ENCODE results near the gene E4F1. TPM values are rescaled to one million over a fixed set of nuclear protein-coding genes. Genes with fewer than 3 reads are reported as not detected.
"Not testable (repeated sequence)": the region's sequence is repeated elsewhere in the genome, so short reads cannot be mapped to it uniquely, and the experiment has no call there.

The E4F1 gene
- total RNA-seq, 4 donors from 2014 or later = 24.5 to 38.4 (median 27.0) TPM

GRCh38 chr16:2260250-2260649 is 36.9 kb downstream of the E4F1 start:
- TF ChIP-seq, protein P1, sequence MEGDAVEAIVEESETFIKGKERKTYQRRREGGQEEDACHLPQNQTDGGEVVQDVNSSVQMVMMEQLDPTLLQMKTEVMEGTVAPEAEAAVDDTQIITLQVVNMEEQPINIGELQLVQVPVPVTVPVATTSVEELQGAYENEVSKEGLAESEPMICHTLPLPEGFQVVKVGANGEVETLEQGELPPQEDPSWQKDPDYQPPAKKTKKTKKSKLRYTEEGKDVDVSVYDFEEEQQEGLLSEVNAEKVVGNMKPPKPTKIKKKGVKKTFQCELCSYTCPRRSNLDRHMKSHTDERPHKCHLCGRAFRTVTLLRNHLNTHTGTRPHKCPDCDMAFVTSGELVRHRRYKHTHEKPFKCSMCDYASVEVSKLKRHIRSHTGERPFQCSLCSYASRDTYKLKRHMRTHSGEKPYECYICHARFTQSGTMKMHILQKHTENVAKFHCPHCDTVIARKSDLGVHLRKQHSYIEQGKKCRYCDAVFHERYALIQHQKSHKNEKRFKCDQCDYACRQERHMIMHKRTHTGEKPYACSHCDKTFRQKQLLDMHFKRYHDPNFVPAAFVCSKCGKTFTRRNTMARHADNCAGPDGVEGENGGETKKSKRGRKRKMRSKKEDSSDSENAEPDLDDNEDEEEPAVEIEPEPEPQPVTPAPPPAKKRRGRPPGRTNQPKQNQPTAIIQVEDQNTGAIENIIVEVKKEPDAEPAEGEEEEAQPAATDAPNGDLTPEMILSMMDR (IDR thresholded peaks at IDR 0.05 in 4 of 5, conservative IDR thresholded peaks at IDR 0.05 in 1 of 5) = no peak
- TF ChIP-seq POLR2A (IDR thresholded peaks at IDR 0.05) = no peak
- intact Hi-C loops (cut with DNase I; ENCODE audit: low total_unique reads) (loop anchor here (10.0 kb wide), 1 partner anchor 255 kb away; the partner anchor contains the start of gene ATP6V0C), in situ Hi-C loops (cut with MboI; ENCODE audit: low sequenced_read_pairs in 4 of 4) (no loop called here)
- DNase-seq (no peak), ATAC-seq (no peak)
- Histone ChIP-seq H3K4me3 (no peak overlapping the region), H3K27ac (no peak overlapping the region), H3K4me1 (peaks cover under 1 to 3% of the 10 kb centered on the region in 2 donors), H3K9me3 (no peaks in the 10 kb centered on the region), H3K36me3 (peaks cover 6 to 87% of the 10 kb centered on the region in 2 donors), H3K27me3 (no peaks in the 10 kb centered on the region)

DNA sequence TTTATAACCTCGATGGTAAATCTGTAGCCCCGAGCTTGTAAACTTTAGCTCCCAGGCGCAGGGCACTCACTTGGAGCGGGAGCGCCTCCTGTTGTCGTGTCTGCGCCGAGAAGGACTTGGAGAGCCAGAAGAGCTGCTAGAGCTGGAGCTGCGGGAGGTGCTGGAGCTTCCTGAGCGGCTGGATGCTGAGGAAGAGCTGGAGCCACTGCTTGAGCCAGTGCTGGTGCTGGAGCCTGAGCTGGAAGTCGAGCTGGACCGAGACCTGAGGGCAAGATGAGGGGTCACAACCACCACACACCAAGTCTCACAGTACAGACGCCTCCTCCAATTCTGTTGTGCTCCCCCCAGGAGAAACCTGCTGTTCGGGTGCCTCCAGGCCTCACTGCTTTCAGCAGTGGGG is 39.6 kb downstream of the E4F1 start:
- intact Hi-C loops (cut with DNase I; ENCODE audit: low total_unique reads) = loop anchor here (10.0 kb wide), 1 partner anchor 252 kb away; the partner anchor contains the start of gene ATP6V0C
- H3K4me3 ChIP-seq; in situ Hi-C loops (cut with MboI; ENCODE audit: low sequenced_read_pairs in 4 of 4); ATAC-seq; H3K9me3 ChIP-seq; DNase-seq; H3K27ac ChIP-seq; H3K27me3 ChIP-seq: not testable (repeated sequence)
- H3K36me3 ChIP-seq = peaks cover 6 to 59% of the 10 kb centered on the region in 2 donors
- H3K4me1 ChIP-seq = peaks cover 18 to 19% of the 10 kb centered on the region in 2 donors

DNA sequence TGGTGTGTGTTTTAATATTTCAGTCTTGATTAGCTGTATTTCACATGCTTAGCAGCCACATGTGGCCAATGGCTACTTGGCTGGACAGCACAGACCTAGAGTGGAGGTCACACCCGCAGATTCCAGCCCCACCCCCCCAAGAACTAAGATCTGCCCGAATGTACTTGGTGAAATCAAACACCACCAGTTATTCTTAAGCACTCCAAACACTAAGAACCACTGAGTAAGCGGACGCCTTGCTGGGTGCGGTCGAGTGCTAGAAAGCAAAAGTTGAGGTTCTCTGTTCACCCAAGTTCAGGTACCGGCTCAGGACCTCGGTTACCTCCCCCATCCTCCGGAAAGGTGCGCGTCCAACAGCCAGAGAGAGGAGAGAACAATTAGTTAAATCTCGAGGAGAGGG is 43.5 kb downstream of the E4F1 start:
- ATAC-seq; DNase-seq; H3K9me3 ChIP-seq; in situ Hi-C loops (cut with MboI; ENCODE audit: low sequenced_read_pairs in 4 of 4); H3K27me3 ChIP-seq: not testable (repeated sequence)
- intact Hi-C loops (cut with DNase I; ENCODE audit: low total_unique reads) = loop anchor here (5.0 to 10.0 kb wide), 3 partner anchors 248 to 440 kb away; partner anchors contain the start of genes ATP6V0C, FAHD1, HAGH and ZNF598
- H3K4me3 ChIP-seq = peak overlapping the region; percentile 68 to 94 (median 86)
- H3K27ac ChIP-seq = peak overlapping the region; percentile 93 to 99 (median 96)
- peaks cover 27 to 34% of the 10 kb centered on the region in 2 donors for H3K4me1 ChIP-seq
- peaks cover under 1 to 23% of the 10 kb centered on the region in 2 donors for H3K36me3 ChIP-seq

- intact Hi-C loops (cut with DNase I; ENCODE audit: low total_unique reads) = loop anchor here (5.0 to 10.0 kb wide), 3 partner anchors 247 to 440 kb away; partner anchors contain the start of genes ATP6V0C, FAHD1, HAGH and ZNF598
- H3K9me3 ChIP-seq; in situ Hi-C loops (cut with MboI; ENCODE audit: low sequenced_read_pairs in 4 of 4); H3K27me3 ChIP-seq: not testable (repeated sequence)
- ATAC-seq (peak; percentile 80 to 81), DNase-seq (peak in 1 of 2 donors; percentile 56)
- Histone ChIP-seq H3K27ac (peak overlapping the region; percentile 93 to 99 (median 96)), H3K4me1 (peaks cover 27 to 34% of the 10 kb centered on the region in 2 donors), H3K4me3 (peak overlapping the region; percentile 68 to 94 (median 86)), H3K36me3 (peaks cover 0 to 16% of the 10 kb centered on the region in 2 donors)
Measured at GRCh38 chr16:2267505-2267912, 44.1 kb downstream of the E4F1 start.

DNA sequence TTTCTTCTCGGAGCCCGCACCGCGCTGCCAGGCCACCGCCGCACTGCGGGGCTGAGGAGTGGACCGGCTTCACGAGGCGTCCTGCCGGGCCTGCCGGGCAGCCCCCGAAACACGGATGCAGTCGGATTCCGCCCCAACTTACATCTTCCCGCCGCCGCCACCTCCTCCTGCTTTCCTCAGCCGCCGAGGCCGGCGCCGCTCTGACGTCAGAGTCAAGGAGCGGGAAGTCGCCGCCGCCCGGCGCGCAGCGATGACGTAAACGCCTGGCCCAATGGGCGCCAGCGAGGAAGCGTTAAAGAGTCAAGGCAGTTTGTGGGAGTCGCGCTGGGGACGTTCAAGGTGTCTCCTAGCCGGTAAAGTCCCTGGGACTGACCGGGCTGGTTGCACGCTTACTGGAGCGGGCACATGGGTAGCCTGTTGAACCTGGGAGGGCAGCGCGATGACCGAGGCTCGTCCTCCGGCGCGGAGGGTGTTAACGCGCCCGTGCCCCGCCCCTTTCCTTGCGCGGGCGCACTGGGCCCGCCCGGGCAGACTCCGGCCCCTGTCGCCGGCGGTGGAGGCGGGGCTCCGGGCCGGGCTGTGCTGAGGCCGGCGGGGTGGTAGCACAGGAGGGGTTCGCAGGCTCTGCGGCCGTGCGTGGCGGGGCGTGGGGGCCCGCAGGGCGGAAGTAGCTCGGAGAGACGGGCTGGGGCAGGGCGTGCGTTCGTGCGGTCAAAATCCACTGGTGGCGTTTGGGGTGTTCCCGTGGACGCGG is 44.7 kb downstream of the E4F1 start, which contains the start of gene RNPS1:
RNPS1 (minus strand) TSS at position 214 of the 754 bp plus-strand sequence. CDS start 3,483 bp downstream, outside the sequence.
- TF ChIP-seq POLR2A (IDR thresholded peaks at IDR 0.05) = peak; percentile 97 to 98
- TF ChIP-seq, protein P1 (IDR thresholded peaks at IDR 0.05 in 4 of 5, conservative IDR thresholded peaks at IDR 0.05 in 1 of 5) = peak in 2 of 5 experiments; percentile 35 to 63
- in situ Hi-C loops (cut with MboI; ENCODE audit: low sequenced_read_pairs in 4 of 4) (no loop called here), intact Hi-C loops (cut with DNase I; ENCODE audit: low total_unique reads) (loop anchor here (1.0 to 10.0 kb wide), 6 partner anchors 17 to 441 kb away; partner anchors contain the start of genes ATP6V0C, ECI1, FAHD1 and HAGH)
- DNase-seq (peak; percentile 87 to 93), ATAC-seq (peak; percentile 91 to 93)
- no peaks in the 10 kb centered on the region for H3K27me3 ChIP-seq
- H3K4me3 ChIP-seq = peak within 1 kb of the TSS; percentile 68 to 94 (median 86)
- no peaks in the 10 kb centered on the region for H3K9me3 ChIP-seq
- H3K27ac ChIP-seq = peak within 1 kb of the TSS; percentile 93 to 99 (median 96)
- H3K36me3 ChIP-seq = peaks cover 0 to 11% of the 10 kb centered on the region in 2 donors
- peaks cover 27 to 34% of the 10 kb centered on the region in 2 donors for H3K4me1 ChIP-seq

GRCh38 chr16:2270070-2270462 is 46.7 kb downstream of the E4F1 start:
- H3K4me3 ChIP-seq = no peak overlapping the region

More at GRCh38 chr16:2270070-2270462, 46.7 kb downstream of the E4F1 start:
- Histone ChIP-seq H3K27ac (no peak overlapping the region), H3K4me1 (peaks cover 26 to 34% of the 10 kb centered on the region in 2 donors), H3K9me3 (no peaks in the 10 kb centered on the region), H3K27me3 (no peaks in the 10 kb centered on the region), H3K36me3 (no peaks in the 10 kb centered on the region)
- no peak for TF ChIP-seq POLR2A (IDR thresholded peaks at IDR 0.05)
- TF ChIP-seq, protein P1 (IDR thresholded peaks at IDR 0.05 in 4 of 5, conservative IDR thresholded peaks at IDR 0.05 in 1 of 5) = no peak
- intact Hi-C loops (cut with DNase I; ENCODE audit: low total_unique reads) = no loop called here
- in situ Hi-C loops (cut with MboI; ENCODE audit: low sequenced_read_pairs in 4 of 4) = no loop called here
- DNase-seq (no peak), ATAC-seq (no peak)

Measured in gastrocnemius medialis (tissue), 4 donors.